ENCODE measurements around the gene C17orf114.

The C17orf114 gene

DNA sequence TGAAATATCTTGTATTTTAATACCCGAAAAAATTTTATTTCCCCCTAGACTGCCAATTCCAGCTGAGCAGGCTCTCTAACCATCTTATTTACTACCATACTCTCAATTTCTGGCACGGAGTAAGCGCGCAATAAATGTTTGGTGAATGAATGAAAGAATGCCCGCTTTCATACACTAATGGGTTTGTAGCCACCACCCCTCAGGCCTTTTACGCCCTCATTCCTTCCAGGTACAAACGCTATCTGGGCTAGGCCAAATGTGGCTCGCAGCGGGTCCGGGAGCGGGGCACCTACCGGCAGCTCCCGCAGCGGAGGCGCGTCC lies 4.3 kb upstream of the C17orf114 start:
- peak overlapping the region; percentile 79 for H3K4me3 ChIP-seq (ENCODE audit: control insufficient read depth, low read depth, low read length)
- TF ChIP-seq, protein P1, sequence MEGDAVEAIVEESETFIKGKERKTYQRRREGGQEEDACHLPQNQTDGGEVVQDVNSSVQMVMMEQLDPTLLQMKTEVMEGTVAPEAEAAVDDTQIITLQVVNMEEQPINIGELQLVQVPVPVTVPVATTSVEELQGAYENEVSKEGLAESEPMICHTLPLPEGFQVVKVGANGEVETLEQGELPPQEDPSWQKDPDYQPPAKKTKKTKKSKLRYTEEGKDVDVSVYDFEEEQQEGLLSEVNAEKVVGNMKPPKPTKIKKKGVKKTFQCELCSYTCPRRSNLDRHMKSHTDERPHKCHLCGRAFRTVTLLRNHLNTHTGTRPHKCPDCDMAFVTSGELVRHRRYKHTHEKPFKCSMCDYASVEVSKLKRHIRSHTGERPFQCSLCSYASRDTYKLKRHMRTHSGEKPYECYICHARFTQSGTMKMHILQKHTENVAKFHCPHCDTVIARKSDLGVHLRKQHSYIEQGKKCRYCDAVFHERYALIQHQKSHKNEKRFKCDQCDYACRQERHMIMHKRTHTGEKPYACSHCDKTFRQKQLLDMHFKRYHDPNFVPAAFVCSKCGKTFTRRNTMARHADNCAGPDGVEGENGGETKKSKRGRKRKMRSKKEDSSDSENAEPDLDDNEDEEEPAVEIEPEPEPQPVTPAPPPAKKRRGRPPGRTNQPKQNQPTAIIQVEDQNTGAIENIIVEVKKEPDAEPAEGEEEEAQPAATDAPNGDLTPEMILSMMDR (IDR thresholded peaks at IDR 0.05; ENCODE audit: control insufficient read depth, insufficient read depth, low read depth, low read length, missing control alignments) = no peak
- no peak for DNase-seq (ENCODE audit: low read depth)

DNA sequence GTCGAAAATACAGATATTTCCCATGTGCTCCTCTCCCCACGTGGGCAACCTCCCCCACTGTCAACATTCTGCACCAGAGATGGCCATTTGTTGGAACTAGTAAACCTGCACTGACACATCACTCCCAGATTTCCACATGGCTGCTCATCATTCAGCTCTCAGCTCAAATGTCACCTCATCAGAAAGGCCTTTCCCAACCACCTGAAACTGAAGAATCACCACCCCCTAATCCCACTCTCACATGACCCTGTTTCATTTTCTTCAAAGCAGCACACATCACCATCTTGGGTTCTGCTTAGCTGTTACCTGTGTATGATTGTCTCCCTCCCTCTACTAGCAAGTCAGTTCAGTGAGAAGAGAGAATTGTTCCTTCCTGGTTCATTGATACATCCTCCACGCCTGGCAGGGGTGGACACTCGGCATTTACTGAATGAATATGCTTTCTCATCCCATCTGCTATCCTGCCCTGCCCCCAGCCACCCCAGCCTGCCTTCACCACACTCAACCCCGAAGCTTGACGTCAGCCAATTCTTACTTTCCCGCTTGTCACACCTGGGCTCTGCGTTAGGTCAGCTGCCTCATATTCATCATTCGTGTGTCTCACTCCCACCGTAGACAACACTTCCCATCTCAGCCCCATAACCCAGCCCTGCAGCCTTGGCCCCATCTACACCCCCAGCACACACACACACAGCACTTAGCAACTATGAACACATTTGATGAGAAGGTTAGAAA lies 1.5 kb downstream of the C17orf114 start:
- TF ChIP-seq, protein P1 (IDR thresholded peaks at IDR 0.05; ENCODE audit: control insufficient read depth, insufficient read depth, low read depth, low read length, missing control alignments) = no peak
- no peak overlapping the region for H3K4me3 ChIP-seq (ENCODE audit: control insufficient read depth, low read depth, low read length)
- no peak for DNase-seq (ENCODE audit: low read depth)

DNA sequence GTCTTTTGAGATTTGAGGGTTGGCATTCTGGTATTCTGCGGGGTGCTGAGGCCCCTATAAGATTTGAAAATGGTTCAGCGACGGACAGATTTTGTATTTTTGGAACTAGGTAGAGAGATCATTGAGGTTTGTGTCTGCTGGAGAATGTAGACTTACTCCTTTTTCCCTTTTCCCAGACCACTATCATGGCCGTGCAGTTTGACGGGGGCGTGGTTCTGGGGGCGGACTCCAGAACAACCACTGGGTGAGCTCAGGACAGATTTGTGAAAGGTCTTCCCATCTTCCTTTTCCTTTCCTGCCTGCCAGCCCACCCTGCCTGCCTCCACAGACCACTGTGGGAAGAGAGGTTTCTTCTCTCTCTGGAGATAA lies 5.6 kb downstream of the C17orf114 start:
- TF ChIP-seq, protein P1 (IDR thresholded peaks at IDR 0.05; ENCODE audit: control insufficient read depth, insufficient read depth, low read depth, low read length, missing control alignments) = no peak
- DNase-seq (ENCODE audit: low read depth) = no peak
- H3K4me3 ChIP-seq (ENCODE audit: control insufficient read depth, low read depth, low read length) = peak overlapping the region; percentile 96

DNA sequence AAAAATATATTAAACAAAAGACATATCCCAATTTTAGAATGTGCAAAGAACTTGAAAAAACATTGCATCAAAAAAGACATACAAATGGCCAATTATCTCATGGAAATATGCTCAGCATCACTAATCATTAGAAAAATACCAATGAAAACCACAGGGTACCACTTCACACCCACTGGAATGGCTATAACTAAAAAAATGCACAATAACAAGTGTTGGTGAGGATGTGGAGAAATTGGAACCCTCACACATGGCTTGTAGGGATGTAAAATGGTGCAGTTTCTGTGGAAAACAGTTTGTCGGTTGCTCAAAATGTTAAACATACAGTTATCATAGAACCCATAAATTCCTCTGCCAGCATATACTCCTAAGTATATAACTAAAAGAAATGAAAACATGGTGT lies 7.0 kb downstream of the C17orf114 start:
- TF ChIP-seq, protein P1 (IDR thresholded peaks at IDR 0.05; ENCODE audit: control insufficient read depth, insufficient read depth, low read depth, low read length, missing control alignments) = no peak
- DNase-seq (ENCODE audit: low read depth) = no peak
- H3K4me3 ChIP-seq (ENCODE audit: control insufficient read depth, low read depth, low read length) = no peak overlapping the region

DNA sequence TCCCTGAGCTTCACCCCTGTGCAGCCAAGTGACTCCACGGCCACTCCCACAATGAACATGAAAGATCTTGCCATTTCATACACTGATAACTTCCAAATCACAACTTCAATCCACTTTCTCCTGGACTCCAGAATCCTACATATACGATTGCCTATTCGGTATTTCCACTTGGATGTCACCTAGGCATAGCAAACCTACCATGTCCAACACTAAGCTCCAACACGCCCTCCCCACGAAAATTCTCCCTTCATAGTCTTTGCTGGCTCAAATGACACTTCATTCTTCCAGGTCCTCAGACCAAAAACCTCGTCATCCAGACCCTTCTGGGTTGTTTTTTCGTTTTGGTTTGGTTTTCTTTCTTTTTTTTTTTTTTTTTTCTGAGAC lies 11.4 kb downstream of the C17orf114 start:
- peak overlapping the region; percentile 64 for H3K4me3 ChIP-seq (ENCODE audit: control insufficient read depth, low read depth, low read length)
- TF ChIP-seq, protein P1 (IDR thresholded peaks at IDR 0.05; ENCODE audit: control insufficient read depth, insufficient read depth, low read depth, low read length, missing control alignments) = no peak

DNA sequence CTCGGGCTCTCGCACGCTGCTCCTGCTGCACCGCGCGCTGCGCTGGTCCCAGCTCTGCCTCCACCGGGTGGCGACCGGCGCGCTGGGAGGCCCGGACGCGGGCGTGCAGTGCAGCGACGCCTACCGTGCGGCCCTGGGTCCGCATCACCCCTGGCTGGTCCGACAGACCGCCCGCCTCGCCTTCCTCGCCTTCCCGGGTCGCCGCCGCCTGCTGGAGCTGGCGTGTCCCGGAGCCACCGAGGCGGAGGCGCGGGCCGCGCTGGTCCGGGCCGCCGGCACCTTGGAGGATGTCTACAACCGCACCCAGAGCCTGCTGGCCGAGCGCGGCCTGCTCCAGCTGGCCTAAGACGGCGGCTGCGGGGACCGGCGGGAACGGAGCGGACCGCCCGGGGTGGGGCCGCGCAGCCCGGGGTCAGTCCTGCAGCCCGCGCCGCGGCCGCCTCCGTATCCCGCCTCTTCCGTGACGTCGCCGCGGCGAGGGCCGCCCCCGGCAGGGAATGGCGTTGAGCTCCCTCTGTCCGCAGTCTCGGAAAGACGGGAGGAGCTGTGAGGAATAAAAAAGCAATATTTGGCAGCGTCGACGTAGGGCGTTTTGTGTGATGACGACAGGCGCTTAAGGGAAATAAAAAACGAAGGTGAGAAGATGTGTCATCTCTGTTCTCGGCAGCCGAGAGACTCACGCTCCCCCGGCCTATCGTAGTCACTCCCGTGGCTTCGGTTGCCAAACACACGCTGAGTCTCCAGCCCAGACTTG lies 12.0 kb downstream of the C17orf114 start:
- TF ChIP-seq, protein P1 (IDR thresholded peaks at IDR 0.05; ENCODE audit: control insufficient read depth, insufficient read depth, low read depth, low read length, missing control alignments) = peak; percentile 61
- peak overlapping the region; percentile 64 for H3K4me3 ChIP-seq (ENCODE audit: control insufficient read depth, low read depth, low read length)
- peak; percentile 55 for DNase-seq (ENCODE audit: low read depth)

More for the DNA sequence above, 11.4 kb downstream of the C17orf114 start:
- DNase-seq (ENCODE audit: low read depth) = no peak
